Heart right ventricle (tissue), 16 donors: Measurements from ENCODE around the gene RGS6. TPM values are rescaled to one million over a fixed set of nuclear protein-coding genes. Genes with fewer than 3 reads are reported as not detected.
A peak's percentile ranks its signal among the peaks of the same experiment; 100 is the strongest.

Experiments
- ATAC-seq, 8 donors: fragments of 200-7000 bp; cut with Tn5 transposase; one replicate each; pipeline ENCODE4 v1.9.1; 2020; ENCODE audit warnings: mild to moderate bottlenecking in 8 of 8, moderate library complexity in 8 of 8, moderate number of reproducible peaks in 1 of 8
- DNase-seq, 2 donors: peaks; one replicate each; pipeline ENCODE4 v3.0.0-alpha.2; 2020
- H3K27ac ChIP-seq, 10 donors: fragments of 200-600 bp; sonication (generic) in 2 of 10; one replicate each; pipeline versions ENCODE4 v1.5.0 to v1.8.0; 2020 to 2022; ENCODE audit warnings: mild to moderate bottlenecking in 3 of 10
- H3K27me3 ChIP-seq, 7 donors: fragments of 200-600 bp; one replicate each; pipeline ENCODE4 v1.8.0; 2021 to 2022; ENCODE audit warnings: mild to moderate bottlenecking in 2 of 7
- H3K36me3 ChIP-seq, 9 donors: fragments of 200-600 bp; sonication (generic) in 1 of 9; one replicate each; pipeline versions ENCODE4 v1.5.0 to v1.8.0; 2020 to 2022; ENCODE audit warnings: mild to moderate bottlenecking in 2 of 9
- H3K4me1 ChIP-seq, 9 donors: fragments of 200-600 bp; sonication (generic) in 1 of 9; one replicate each; pipeline versions ENCODE4 v1.5.0 to v1.8.0; 2020 to 2022; ENCODE audit warnings: mild to moderate bottlenecking in 4 of 9
- H3K4me3 ChIP-seq, 10 donors: fragments of 200-600 bp; sonication (generic) in 2 of 10; one replicate each; pipeline versions ENCODE4 v1.5.0 to v1.8.0; 2020 to 2022; ENCODE audit warnings: mild to moderate bottlenecking in 7 of 10, moderate library complexity in 2 of 10
- H3K9me3 ChIP-seq, 11 donors: fragments of 200-600 bp in 10 of 11; sonication (generic) in 2 of 11; one replicate each; pipeline versions ENCODE4 v1.5.0 to v1.8.0; 2013 to 2022; ENCODE audit warnings: mild to moderate bottlenecking in 2 of 11, control low read depth in 1 of 11, moderate library complexity in 1 of 11
- CTCF ChIP-seq, 9 donors: fragments of 200-600 bp; sonication (generic) in 2 of 9; IDR thresholded peaks; one replicate each; pipeline versions ENCODE4 v1.5.0 to v1.8.0; 2021 to 2022; ENCODE audit warnings: antibody characterized with exemption in 9 of 9, mild to moderate bottlenecking in 5 of 9, moderate library complexity in 1 of 9
- WGBS, 2 donors: extraction: QIAGEN DNeasy Blood & Tissue Kit; methylation state at CpG; one replicate each; pipeline ENCODE4 v1.1.7; 2013; ENCODE audit warnings: inconsistent platforms in 1 of 2; 5-methylcytosine and 5-hydroxymethylcytosine counted together
- intact Hi-C, 10 donors: fragments of 100-400 bp; cut with DNase I; formaldehyde crosslinking; loops; one replicate each; pipeline versions ENCODE4 v1.11.1 to v1.14.2; 2022
- polyA plus RNA-seq, 2 donors: library from polyadenylated mRNA; stranded (reverse); fragments of 200-250 nt; gene quantifications; one replicate each; pipeline ENCODE4 v1.2.3, GENCODE V29; 2013
- total RNA-seq, 10 donors: library from RNA; stranded (reverse); fragmentation: NEBNext Ultra II Directional in 3 of 10; extraction: Animal tissue kit (Norgen Biotek cat#: 25700) in 3 of 10; gene quantifications; one replicate each; pipeline versions ENCODE4 v1.2.1 to v1.2.4, GENCODE V29; 2021 to 2023
- donor health status: Arrhythmogenic right ventricular cardiomyopathy.
- donor health status: ischemic (EF 13 %, LVEDD 7.1; RV severe dilation, severe dysfunction).
- donor health status: healthy with polysubstance abuse.
- donor health status: DM: no; HTN: yes; CAD: no.
- donor health status: DM: no; HTN: no; CAD: no.
- donor health status: ischemic (EF 25% LVEDD 6.9; RV normal size, moderate dysfunction).
- donor health status: ischemic (EF 25% LVEDD 5.7; RV mildly dilated, moderate dysfunction).
- donor health status: healthy.
- donor health status: DM: yes; HTN: yes; CAD: no.
- donor health status: Ischemic cardiomyopathy.
- donor health status: ischemic (EF 35%, LVEDD 5.7; RV mildly dilated, moderate dysfunction).
- donor health status: nonischemic (EF 11% LVEDD 7.7; RV severe dilation, severe dysfunction).
- donor health status: DM: yes; HTN: yes; CAD: no.
- donor health status: PGD.
- donor health status: ischemic (EF 29% LVEDD 5.4; RV normal size, mild dysfunction).
- donor health status: nonischemic (EF 23%, LVEDD 6.1; RV moderate dilation, normal function).

The RGS6 gene
- total and polyA plus RNA-seq, 12 donors = 1.2 to 31.9 (median 19.0) TPM

DNA sequence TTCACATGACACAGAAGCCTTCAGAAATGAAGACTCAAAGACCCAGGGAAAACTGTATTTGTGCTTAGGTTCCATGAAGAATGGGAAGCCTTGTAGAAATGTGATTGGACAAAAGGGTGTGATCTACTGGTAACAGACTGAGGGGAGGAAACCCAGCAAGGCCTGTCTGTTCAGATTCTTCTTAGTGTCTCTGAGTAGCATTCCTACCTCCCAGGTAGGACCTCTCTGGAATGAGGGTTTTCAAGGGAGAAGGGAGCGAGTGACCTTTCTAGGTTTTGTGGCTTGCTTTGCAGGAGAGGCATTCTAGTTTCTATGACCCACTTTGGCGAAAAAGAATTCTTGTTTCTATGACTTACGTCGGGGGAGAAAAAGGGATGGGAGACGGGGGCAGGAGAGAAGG, 560.0 kb downstream of the RGS6 start:
- no peaks in the 10 kb centered on the region for H3K27me3 ChIP-seq
- H3K9me3 ChIP-seq = peaks cover 0 to 18% (median 0%) of the 10 kb centered on the region in 11 donors
- no peaks in the 10 kb centered on the region for H3K4me1 ChIP-seq
- DNase-seq = no peak
- no peak for ATAC-seq
- intact Hi-C loops = no loop called here
- WGBS, 2 donors = 98 to 99% methylated on average over 5 of the region's 5 CpGs
- peaks cover 0 to 9% (median 0%) of the 10 kb centered on the region in 9 donors for H3K36me3 ChIP-seq
- H3K4me3 ChIP-seq = no peak overlapping the region
- H3K27ac ChIP-seq = no peak overlapping the region
- no peak for TF ChIP-seq CTCF (IDR thresholded peaks at IDR 0.05)

GRCh38 chr14:72495668-72496067, 563.4 kb downstream of the RGS6 start:
- H3K27ac ChIP-seq = no peak overlapping the region
- peaks cover 0 to 11% (median 0%) of the 10 kb centered on the region in 11 donors for H3K9me3 ChIP-seq
- ATAC-seq (peak in 4 of 8 donors; percentile 17 to 47 (median 40)), DNase-seq (no peak)
- peaks cover 0 to 4% (median 0%) of the 10 kb centered on the region in 9 donors for H3K4me1 ChIP-seq
- H3K4me3 ChIP-seq = no peak overlapping the region
- intact Hi-C loops = no loop called here
- H3K36me3 ChIP-seq = peaks cover 0 to 2% (median 0%) of the 10 kb centered on the region in 9 donors
- no peak for TF ChIP-seq CTCF (IDR thresholded peaks at IDR 0.05)
- 26 to 33% methylated on average over 1 of the region's 1 CpG for WGBS, 2 donors
- no peaks in the 10 kb centered on the region for H3K27me3 ChIP-seq

DNA sequence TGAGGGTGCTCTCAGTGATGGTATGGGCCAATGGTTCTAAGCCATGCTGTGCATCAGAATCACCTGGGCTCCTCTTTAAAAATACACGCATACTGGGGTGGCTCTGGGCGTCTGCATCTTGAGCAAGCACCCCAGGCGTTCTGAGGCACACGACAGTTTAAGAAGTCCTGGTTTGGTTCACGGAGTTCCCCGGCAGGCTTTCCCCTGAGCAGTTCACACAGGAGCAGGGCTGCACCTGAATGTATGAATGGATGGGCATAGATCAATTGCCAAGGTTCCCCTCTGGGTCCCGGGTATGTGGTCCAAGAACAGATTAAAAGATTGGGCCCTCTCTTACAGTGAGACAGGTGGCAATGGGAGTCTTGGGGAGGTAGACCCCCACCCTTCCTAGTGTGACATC, 566.4 kb downstream of the RGS6 start:
- peaks cover 0 to 8% (median 0%) of the 10 kb centered on the region in 11 donors for H3K9me3 ChIP-seq
- 95 to 96% methylated on average over 7 of the region's 7 CpGs for WGBS, 2 donors
- TF ChIP-seq CTCF (IDR thresholded peaks at IDR 0.05) = no peak

DNA sequence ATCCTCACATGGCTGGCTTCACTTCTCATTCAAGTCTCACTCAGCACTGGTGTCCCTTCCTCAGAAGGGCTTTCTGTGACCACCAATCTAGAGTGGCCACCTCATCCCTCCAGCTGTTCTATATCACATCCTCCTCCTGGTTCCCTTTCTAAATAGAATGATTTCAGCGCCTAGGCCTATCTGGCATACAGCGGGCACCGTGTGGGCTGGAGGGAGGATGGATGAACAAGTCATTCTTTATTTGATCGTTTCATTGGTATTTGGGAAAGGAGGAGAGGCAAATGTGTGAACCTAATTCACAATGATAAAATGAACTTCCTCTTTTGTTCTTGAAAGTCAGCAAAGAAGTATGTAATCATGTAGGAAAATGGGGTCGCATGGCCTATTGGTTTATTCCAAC, 567.5 kb downstream of the RGS6 start:
- DNase-seq (no peak), ATAC-seq (no peak)
- peaks cover 0 to 4% (median 0%) of the 10 kb centered on the region in 9 donors for H3K4me1 ChIP-seq
- no peak for TF ChIP-seq CTCF (IDR thresholded peaks at IDR 0.05)
- H3K27ac ChIP-seq = no peak overlapping the region
- peaks cover 0 to 12% (median 0%) of the 10 kb centered on the region in 11 donors for H3K9me3 ChIP-seq
- peaks cover 0 to 4% (median 0%) of the 10 kb centered on the region in 9 donors for H3K36me3 ChIP-seq
- WGBS, 2 donors = 79 to 85% methylated on average over 5 of the region's 5 CpGs
- H3K4me3 ChIP-seq = no peak overlapping the region
- intact Hi-C loops = no loop called here
- H3K27me3 ChIP-seq = no peaks in the 10 kb centered on the region

More for the DNA sequence above, 566.4 kb downstream of the RGS6 start:
- intact Hi-C loops = no loop called here
- peaks cover 0 to 4% (median 0%) of the 10 kb centered on the region in 9 donors for H3K36me3 ChIP-seq
- H3K4me1 ChIP-seq = peaks cover 0 to 4% (median 0%) of the 10 kb centered on the region in 9 donors
- no peak overlapping the region for H3K27ac ChIP-seq
- no peaks in the 10 kb centered on the region for H3K27me3 ChIP-seq
- DNase-seq (no peak), ATAC-seq (no peak)
- no peak overlapping the region for H3K4me3 ChIP-seq
